Spleen (tissue), 11 donors: ENCODE measurements around the gene RNF208. TPM values are rescaled to one million over a fixed set of nuclear protein-coding genes. Genes with fewer than 3 reads are reported as not detected.

ENCODE experiments used
- DNase-seq: peaks from one replicate; pipeline ENCODE4 v3.0.0-alpha.2; 2020
- H3K27ac ChIP-seq, 8 donors: fragments of 200-600 bp; sonication (generic) in 7 of 8; 1 replicate in 4 of 8; 2 replicates in 4 of 8; pipeline versions ENCODE4 v1.5.0 to v1.8.0; 2016 to 2021; ENCODE audit warnings: inconsistent platforms in 4 of 8, mild to moderate bottlenecking in 4 of 8, moderate library complexity in 1 of 8
- H3K27me3 ChIP-seq, 7 donors: fragments of 200-600 bp; sonication (generic) in 6 of 7; replicated peaks in 1 of 7; 1 replicate in 4 of 7; 2 replicates in 3 of 7; pipeline versions ENCODE4 v1.5.0 to v1.8.0; 2016 to 2021; ENCODE audit warnings: inconsistent platforms in 3 of 7, mild to moderate bottlenecking in 1 of 7
- H3K36me3 ChIP-seq, 6 donors: fragments of 200-600 bp; sonication (generic) in 5 of 6; 1 replicate in 4 of 6; 2 replicates in 2 of 6; pipeline versions ENCODE4 v1.5.0 to v1.8.0; 2016 to 2021; ENCODE audit warnings: inconsistent platforms in 2 of 6
- H3K4me1 ChIP-seq, 6 donors: fragments of 200-600 bp; sonication (generic) in 5 of 6; 1 replicate in 3 of 6; 2 replicates in 3 of 6; pipeline versions ENCODE4 v1.5.0 to v1.8.0; 2016 to 2021; ENCODE audit warnings: inconsistent platforms in 3 of 6
- H3K4me3 ChIP-seq, 8 donors: fragments of 200-600 bp; sonication (generic) in 7 of 8; 1 replicate in 4 of 8; 2 replicates in 4 of 8; pipeline versions ENCODE4 v1.5.0 to v1.8.0; 2016 to 2021; ENCODE audit warnings: inconsistent platforms in 4 of 8, mild to moderate bottlenecking in 4 of 8, moderate library complexity in 2 of 8
- H3K9me3 ChIP-seq, 8 donors: fragments of 200-600 bp; sonication (generic) in 7 of 8; 1 replicate in 4 of 8; 2 replicates in 4 of 8; pipeline versions ENCODE4 v1.5.0 to v1.8.0; 2016 to 2021; ENCODE audit warnings: inconsistent platforms in 4 of 8
- POLR2A ChIP-seq, 3 donors: fragments of 450-650 bp; IDR thresholded peaks; one replicate each; pipeline ENCODE4 v1.5.1; 2017; ENCODE audit warnings: antibody characterized with exemption in 3 of 3, mild to moderate bottlenecking in 1 of 3
- POLR2AphosphoS5 ChIP-seq, 3 donors: sonication (generic); formaldehyde crosslinking; IDR thresholded peaks; one replicate each; pipeline ENCODE4 v1.5.1; 2017; ENCODE audit warnings: antibody characterized with exemption in 3 of 3
- WGBS, 5 donors: extraction: QIAGEN DNeasy Blood & Tissue Kit in 3 of 5; methylation state at CpG; one replicate each; pipeline versions ENCODE4 v1.1.5 to v1.1.7; 2013 to 2018; 5-methylcytosine and 5-hydroxymethylcytosine counted together
- intact Hi-C: fragments of 100-400 bp; cut with DNase I; formaldehyde crosslinking; loops from one replicate; pipeline ENCODE4 v1.15.0; 2023; ENCODE audit warnings: low total_unique reads
- polyA plus RNA-seq, 3 donors: library from polyadenylated mRNA; stranded (reverse); fragments of 200-250 nt; gene quantifications; one replicate each; pipeline ENCODE4 v1.2.1, GENCODE V29; 2013
- total RNA-seq, 7 donors: library from RNA; depleted of rRNA in 3 of 7; stranded (reverse); fragments of >200 nt in 3 of 7; fragmentation: NEBNext Ultra II Directional in 4 of 7; extraction: Animal tissue kit (Norgen Biotek cat#: 25700) in 4 of 7; gene quantifications; one replicate each; pipeline versions ENCODE4 v1.1.0 to v1.2.1, GENCODE V29; 2016 to 2021
- TF ChIP-seq, protein P1 (sequence below), 11 experiments: fragments of 200-600 bp in 7 of 11; fragments of 450-650 bp in 4 of 11; sonication (generic) in 4 of 11; IDR thresholded peaks in 8 of 11; conservative IDR thresholded peaks in 3 of 11; 1 replicate in 7 of 11; 2 replicates in 4 of 11; pipeline versions ENCODE4 v1.4.0 to v1.8.0; 2016 to 2021; ENCODE audit warnings: antibody characterized with exemption in 11 of 11, inconsistent platforms in 4 of 11, mild to moderate bottlenecking in 1 of 11
- donor health status: healthy with polysubstance abuse.
- donor health status: DM: no; HTN: no; CAD: no; lungs with moderate emphysema.
- donor health status: DM: no; HTN: no; CAD: no.
- donor health status: Bipolar disorder and iron deficiency.
- donor health status: healthy.
- donor health status: DM: no; HTN: no; CAD: no.
- donor health status: DM: yes; HTN: yes; CAD: no.

RNF208 gene
- total and polyA plus RNA-seq, 10 donors: 1.2 to 6.2 (median 2.7) TPM

DNA sequence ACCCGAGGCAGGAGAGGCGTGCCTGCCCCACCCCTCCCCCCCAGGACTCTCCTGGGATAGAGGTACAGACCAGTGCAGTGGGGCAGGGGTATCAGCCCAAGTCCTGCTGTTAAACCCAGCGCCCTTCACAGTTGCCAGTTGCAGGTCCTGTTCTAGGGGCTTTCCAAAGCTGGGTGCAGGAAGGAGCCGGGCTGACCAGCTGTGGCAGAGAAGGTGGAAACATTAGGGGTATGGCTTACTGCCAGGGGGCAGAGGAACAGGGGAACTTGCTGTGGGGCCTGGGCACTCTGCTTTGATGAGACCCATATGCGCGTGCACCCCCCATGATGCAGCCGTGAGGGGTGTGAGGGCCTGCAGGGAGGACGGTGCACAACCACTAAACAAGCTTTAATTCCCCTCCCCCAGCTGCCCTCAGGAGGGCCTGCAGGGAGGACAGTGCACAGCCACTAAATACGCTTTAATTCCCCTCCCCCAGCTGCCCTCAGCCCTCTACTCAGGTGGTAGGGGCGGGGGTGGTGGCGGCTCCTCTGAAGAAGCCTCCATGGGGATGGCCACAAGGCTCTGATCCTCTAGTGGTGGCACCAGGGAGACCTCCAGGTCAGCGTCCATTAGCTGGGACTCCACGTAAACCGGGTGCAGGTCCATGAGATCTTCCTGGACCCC is 51.4 kb downstream of the RNF208 start:
- no peak for DNase-seq
- Histone ChIP-seq H3K4me1 (peaks cover 12 to 57% (median 35%) of the 10 kb centered on the region in 6 donors), H3K27ac (no peak overlapping the region), H3K4me3 (no peak overlapping the region), H3K9me3 (no peaks in the 10 kb centered on the region), H3K36me3 (no peaks in the 10 kb centered on the region), H3K27me3 (peaks cover 10 to 100% (median 71%) of the 10 kb centered on the region in 7 donors)
- 45 to 60% (median 52%) methylated on average over 13 to 14 of the region's 14 CpGs for WGBS, 5 donors
- intact Hi-C loops: no loop called here
- TF ChIP-seq, protein P1, sequence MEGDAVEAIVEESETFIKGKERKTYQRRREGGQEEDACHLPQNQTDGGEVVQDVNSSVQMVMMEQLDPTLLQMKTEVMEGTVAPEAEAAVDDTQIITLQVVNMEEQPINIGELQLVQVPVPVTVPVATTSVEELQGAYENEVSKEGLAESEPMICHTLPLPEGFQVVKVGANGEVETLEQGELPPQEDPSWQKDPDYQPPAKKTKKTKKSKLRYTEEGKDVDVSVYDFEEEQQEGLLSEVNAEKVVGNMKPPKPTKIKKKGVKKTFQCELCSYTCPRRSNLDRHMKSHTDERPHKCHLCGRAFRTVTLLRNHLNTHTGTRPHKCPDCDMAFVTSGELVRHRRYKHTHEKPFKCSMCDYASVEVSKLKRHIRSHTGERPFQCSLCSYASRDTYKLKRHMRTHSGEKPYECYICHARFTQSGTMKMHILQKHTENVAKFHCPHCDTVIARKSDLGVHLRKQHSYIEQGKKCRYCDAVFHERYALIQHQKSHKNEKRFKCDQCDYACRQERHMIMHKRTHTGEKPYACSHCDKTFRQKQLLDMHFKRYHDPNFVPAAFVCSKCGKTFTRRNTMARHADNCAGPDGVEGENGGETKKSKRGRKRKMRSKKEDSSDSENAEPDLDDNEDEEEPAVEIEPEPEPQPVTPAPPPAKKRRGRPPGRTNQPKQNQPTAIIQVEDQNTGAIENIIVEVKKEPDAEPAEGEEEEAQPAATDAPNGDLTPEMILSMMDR (IDR thresholded peaks at IDR 0.05 in 8 of 11, conservative IDR thresholded peaks at IDR 0.05 in 3 of 11): no peak
- TF ChIP-seq POLR2A (IDR thresholded peaks at IDR 0.05): no peak
- no peak for TF ChIP-seq POLR2AphosphoS5 (IDR thresholded peaks at IDR 0.05)

Other genes with a start within 250 kb of the RNF208 start
Only the 30 nearest of the 32 such genes appear.
- gene PAXX, start 229.8 kb downstream of the RNF208 start, total RNA-seq: 10 to 100 TPM; 51.3 to 72.9 (median 63.9) TPM
- 100 to 1,000 TPM; 168 to 264 (median 261) TPM for gene PAXX, start 229.8 kb downstream of the RNF208 start, polyA plus RNA-seq
- gene CLIC3, start 225.7 kb downstream of the RNF208 start, total RNA-seq: 10 to 100 TPM in 1 of 7 donors, 1 to 10 TPM in 6; 3.5 to 10.7 (median 5.5) TPM
- gene CLIC3, start 225.7 kb downstream of the RNF208 start, polyA plus RNA-seq: 1 to 10 TPM; 2.9 to 7.2 (median 5.3) TPM
- gene ABCA2, start 194.0 kb downstream of the RNF208 start, total RNA-seq: 10 to 100 TPM; 36.3 to 97.5 (median 59.0) TPM
- 10 to 100 TPM; 11.9 to 38.6 (median 19.6) TPM for gene ABCA2, start 194.0 kb downstream of the RNF208 start, polyA plus RNA-seq
- 10 to 100 TPM in 2 of 7 donors, 1 to 10 TPM in 5; 5.5 to 14.9 (median 6.7) TPM for gene FUT7, start 190.2 kb downstream of the RNF208 start, total RNA-seq
- gene FUT7, start 190.2 kb downstream of the RNF208 start, polyA plus RNA-seq: 1 to 10 TPM; 4.0 to 6.9 (median 4.8) TPM
- gene NPDC1, start 176.1 kb downstream of the RNF208 start, total RNA-seq: 100 to 1,000 TPM in 5 of 7 donors, 10 to 100 TPM in 2; 86.3 to 197 (median 111) TPM
- gene NPDC1, start 176.1 kb downstream of the RNF208 start, polyA plus RNA-seq: 100 to 1,000 TPM; 104 to 358 (median 256) TPM
- under 1 TPM in 2 of 7 donors, not detected in 5; 0.32 to 0.40 TPM for gene ENTPD2, start 168.2 kb downstream of the RNF208 start, total RNA-seq
- gene ENTPD2, start 168.2 kb downstream of the RNF208 start, polyA plus RNA-seq: under 1 TPM in 2 of 3 donors, not detected in 1; 0.11 to 0.58 TPM
- gene SAPCD2, start 151.7 kb downstream of the RNF208 start, total RNA-seq: 1 to 10 TPM; 2.1 to 6.5 (median 3.0) TPM
- 1 to 10 TPM in 2 of 3 donors, under 1 TPM in 1; 0.76 to 2.5 (median 2.4) TPM for gene SAPCD2, start 151.7 kb downstream of the RNF208 start, polyA plus RNA-seq
- gene UAP1L1, start 144.7 kb downstream of the RNF208 start, total RNA-seq: 10 to 100 TPM; 19.5 to 35.9 (median 28.6) TPM
- 10 to 100 TPM; 12.5 to 29.7 (median 24.6) TPM for gene UAP1L1, start 144.7 kb downstream of the RNF208 start, polyA plus RNA-seq
- gene MAN1B1, start 135.3 kb downstream of the RNF208 start, total RNA-seq: 10 to 100 TPM; 43.2 to 67.9 (median 51.7) TPM
- 100 to 1,000 TPM in 1 of 3 donors, 10 to 100 TPM in 2; 49.6 to 112 (median 90.0) TPM for gene MAN1B1, start 135.3 kb downstream of the RNF208 start, polyA plus RNA-seq
- 100 to 1,000 TPM; 105 to 250 (median 166) TPM for gene DPP7, start 107.5 kb downstream of the RNF208 start, total RNA-seq
- 100 to 1,000 TPM; 342 to 536 (median 501) TPM for gene DPP7, start 107.5 kb downstream of the RNF208 start, polyA plus RNA-seq
- under 1 TPM in 1 of 7 donors, not detected in 6; 0.70 TPM for gene GRIN1, start 83.1 kb downstream of the RNF208 start, total RNA-seq
- gene GRIN1, start 83.1 kb downstream of the RNF208 start, polyA plus RNA-seq: under 1 TPM; 0.03 to 0.07 (median 0.03) TPM
- gene LRRC26, start 52.2 kb downstream of the RNF208 start, total RNA-seq: under 1 TPM in 2 of 7 donors, not detected in 5; 0.28 to 0.60 TPM
- gene LRRC26, start 52.2 kb downstream of the RNF208 start, polyA plus RNA-seq: under 1 TPM in 1 of 3 donors, not detected in 2; 0.06 TPM
- gene TMEM210, start 50.2 kb downstream of the RNF208 start, total RNA-seq: not detected
- gene TMEM210, start 50.2 kb downstream of the RNF208 start, polyA plus RNA-seq: not detected
- gene ANAPC2, start 33.7 kb downstream of the RNF208 start, total RNA-seq: 10 to 100 TPM; 38.4 to 93.0 (median 62.2) TPM
- 10 to 100 TPM; 27.8 to 67.4 (median 48.5) TPM for gene ANAPC2, start 33.7 kb downstream of the RNF208 start, polyA plus RNA-seq
- gene SSNA1, start 33.6 kb downstream of the RNF208 start, total RNA-seq: 10 to 100 TPM; 38.2 to 54.3 (median 43.0) TPM
- gene SSNA1, start 33.6 kb downstream of the RNF208 start, polyA plus RNA-seq: 100 to 1,000 TPM in 1 of 3 donors, 10 to 100 TPM in 2; 82.0 to 109 (median 99.6) TPM
- gene TPRN, start 21.5 kb downstream of the RNF208 start, total RNA-seq: 1 to 10 TPM; 6.3 to 9.6 (median 7.2) TPM
- 10 to 100 TPM in 1 of 3 donors, 1 to 10 TPM in 2; 4.5 to 10.7 (median 4.7) TPM for gene TPRN, start 21.5 kb downstream of the RNF208 start, polyA plus RNA-seq
- 10 to 100 TPM; 28.4 to 37.9 (median 34.6) TPM for gene TMEM203, start 16.6 kb downstream of the RNF208 start, total RNA-seq
- gene TMEM203, start 16.6 kb downstream of the RNF208 start, polyA plus RNA-seq: 10 to 100 TPM; 37.4 to 50.1 (median 44.9) TPM
- 10 to 100 TPM; 14.2 to 28.7 (median 21.6) TPM for gene NDOR1, start 16.5 kb downstream of the RNF208 start, total RNA-seq
- 10 to 100 TPM in 1 of 3 donors, 1 to 10 TPM in 2; 6.3 to 21.7 (median 9.0) TPM for gene NDOR1, start 16.5 kb downstream of the RNF208 start, polyA plus RNA-seq
- under 1 TPM in 2 of 7 donors, not detected in 5; 0.36 to 0.94 TPM for gene CYSRT1, start 2.9 kb upstream of the RNF208 start, total RNA-seq
- gene CYSRT1, start 2.9 kb upstream of the RNF208 start, polyA plus RNA-seq: under 1 TPM; 0.55 to 0.70 (median 0.64) TPM
- gene RNF224, start 5.3 kb upstream of the RNF208 start, total RNA-seq: not detected
- not detected for gene RNF224, start 5.3 kb upstream of the RNF208 start, polyA plus RNA-seq
- not detected for gene SLC34A3, start 8.7 kb upstream of the RNF208 start, total RNA-seq
- not detected for gene SLC34A3, start 8.7 kb upstream of the RNF208 start, polyA plus RNA-seq
- 100 to 1,000 TPM in 4 of 7 donors, 10 to 100 TPM in 3; 55.1 to 137 (median 102) TPM for gene TUBB4B, start 19.0 kb upstream of the RNF208 start, total RNA-seq
- 100 to 1,000 TPM in 2 of 3 donors, 10 to 100 TPM in 1; 59.6 to 112 (median 107) TPM for gene TUBB4B, start 19.0 kb upstream of the RNF208 start, polyA plus RNA-seq
- gene STPG3, start 29.0 kb upstream of the RNF208 start, total RNA-seq: not detected
- gene STPG3, start 29.0 kb upstream of the RNF208 start, polyA plus RNA-seq: not detected
- gene NELFB, start 33.1 kb upstream of the RNF208 start, total RNA-seq: 10 to 100 TPM; 27.7 to 46.8 (median 39.9) TPM
- gene NELFB, start 33.1 kb upstream of the RNF208 start, polyA plus RNA-seq: 10 to 100 TPM; 26.6 to 49.7 (median 28.0) TPM
- gene TOR4A, start 55.5 kb upstream of the RNF208 start, total RNA-seq: 10 to 100 TPM; 23.1 to 39.9 (median 29.4) TPM
- gene TOR4A, start 55.5 kb upstream of the RNF208 start, polyA plus RNA-seq: 10 to 100 TPM in 1 of 3 donors, 1 to 10 TPM in 2; 3.2 to 10.8 (median 5.1) TPM
- gene NRARP, start 80.0 kb upstream of the RNF208 start, total RNA-seq: 10 to 100 TPM in 3 of 7 donors, 1 to 10 TPM in 4; 5.6 to 24.4 (median 9.4) TPM
- 1 to 10 TPM in 1 of 3 donors, under 1 TPM in 2; 0.37 to 1.3 (median 0.94) TPM for gene NRARP, start 80.0 kb upstream of the RNF208 start, polyA plus RNA-seq
- gene EXD3, start 200.9 kb upstream of the RNF208 start, total RNA-seq: 10 to 100 TPM; 14.5 to 52.8 (median 29.8) TPM
- 10 to 100 TPM; 15.6 to 62.3 (median 43.4) TPM for gene EXD3, start 200.9 kb upstream of the RNF208 start, polyA plus RNA-seq
- 10 to 100 TPM in 2 of 7 donors, 1 to 10 TPM in 5; 1.9 to 15.0 (median 5.3) TPM for gene NOXA1, start 201.2 kb upstream of the RNF208 start, total RNA-seq
- gene NOXA1, start 201.2 kb upstream of the RNF208 start, polyA plus RNA-seq: 10 to 100 TPM in 1 of 3 donors, 1 to 10 TPM in 2; 3.2 to 10.7 (median 7.8) TPM
- gene ENTPD8, start 219.1 kb upstream of the RNF208 start, total RNA-seq: under 1 TPM in 3 of 7 donors, not detected in 4; 0.26 to 0.37 (median 0.28) TPM
- gene ENTPD8, start 219.1 kb upstream of the RNF208 start, polyA plus RNA-seq: under 1 TPM; 0.07 to 0.10 (median 0.09) TPM
- gene NSMF, start 237.1 kb upstream of the RNF208 start, total RNA-seq: 10 to 100 TPM; 21.8 to 39.0 (median 25.5) TPM
- gene NSMF, start 237.1 kb upstream of the RNF208 start, polyA plus RNA-seq: 10 to 100 TPM; 21.8 to 49.3 (median 26.7) TPM